K562 (cell line): Measurements from ENCODE around the gene PHACTR3.

ENCODE experiments used
- ATF3 ChIP-seq, 2 experiments: fragments of 450-650 bp in 1 of 2; sonication (generic) in 1 of 2; formaldehyde crosslinking in 1 of 2; IDR thresholded peaks in 1 of 2; conservative IDR thresholded peaks in 1 of 2; 2 replicates each; pipeline versions ENCODE4 v1.6.1 to v1.8.1; 2016 to 2023; ENCODE audit warnings: mild to moderate bottlenecking in 2 of 2, moderate library complexity in 2 of 2, inconsistent platforms in 1 of 2, missing genetic modification reagents in 1 of 2
- ESRRA ChIP-seq: fragments of 450-650 bp; IDR thresholded peaks from 2 replicates; pipeline ENCODE4 v1.6.1; 2014; ENCODE audit warnings: low read depth, mild to moderate bottlenecking, moderate library complexity, borderline replicate concordance
- HNRNPH1 ChIP-seq: fragments of 200-400 bp; formaldehyde crosslinking; optimal IDR thresholded peaks from 2 replicates; pipeline ENCODE3; 2017; ENCODE audit warnings: low read depth, mild to moderate bottlenecking, low read length, moderate library complexity
- MTA1 ChIP-seq: fragments of 450-650 bp; IDR thresholded peaks from 2 replicates; pipeline ENCODE4 v1.6.1; 2017; ENCODE audit warnings: borderline replicate concordance
- POLR2A ChIP-seq: fragments of 450-650 bp; conservative IDR thresholded peaks from 2 replicates; pipeline ENCODE4 v1.6.1; 2016
- POLR2AphosphoS5 ChIP-seq: IDR thresholded peaks from 2 replicates; pipeline ENCODE4 v1.6.1; 2011; ENCODE audit warnings: mild to moderate bottlenecking, low read depth, low read length, moderate library complexity; ENCODE audit not compliant: control insufficient read depth, insufficient read depth
- ZBTB17 ChIP-seq: fragments of 450-650 bp; formaldehyde crosslinking; IDR thresholded peaks from 2 replicates; pipeline ENCODE4 v1.4.0; 2020; ENCODE audit warnings: mild to moderate bottlenecking
- TF ChIP-seq, protein P1 (sequence below), 3 experiments: IDR thresholded peaks in 2 of 3; conservative IDR thresholded peaks in 1 of 3; 2 replicates each; pipeline ENCODE4 v1.5.1; 2011 to 2012; ENCODE audit warnings: low read length in 3 of 3, mild to moderate bottlenecking in 3 of 3, control low read depth in 2 of 3, improper control_type of control experiment in 1 of 3, inconsistent platforms in 1 of 3, low read depth in 1 of 3, mixed read lengths in 1 of 3, moderate library complexity in 1 of 3; ENCODE audit not compliant: insufficient read depth in 2 of 3

- TF ChIP-seq POLR2A (no peak), POLR2AphosphoS5 (no peak), ZBTB17 (CRISPR knock-in tag) (no peak), HNRNPH1 (no peak), ATF3 (IDR thresholded peaks at IDR 0.05) (no peak), ATF3 (CRISPR knock-in tag; conservative IDR thresholded peaks at IDR 0.05) (no peak), ESRRA (no peak), MTA1 (no peak)
- TF ChIP-seq, protein P1, sequence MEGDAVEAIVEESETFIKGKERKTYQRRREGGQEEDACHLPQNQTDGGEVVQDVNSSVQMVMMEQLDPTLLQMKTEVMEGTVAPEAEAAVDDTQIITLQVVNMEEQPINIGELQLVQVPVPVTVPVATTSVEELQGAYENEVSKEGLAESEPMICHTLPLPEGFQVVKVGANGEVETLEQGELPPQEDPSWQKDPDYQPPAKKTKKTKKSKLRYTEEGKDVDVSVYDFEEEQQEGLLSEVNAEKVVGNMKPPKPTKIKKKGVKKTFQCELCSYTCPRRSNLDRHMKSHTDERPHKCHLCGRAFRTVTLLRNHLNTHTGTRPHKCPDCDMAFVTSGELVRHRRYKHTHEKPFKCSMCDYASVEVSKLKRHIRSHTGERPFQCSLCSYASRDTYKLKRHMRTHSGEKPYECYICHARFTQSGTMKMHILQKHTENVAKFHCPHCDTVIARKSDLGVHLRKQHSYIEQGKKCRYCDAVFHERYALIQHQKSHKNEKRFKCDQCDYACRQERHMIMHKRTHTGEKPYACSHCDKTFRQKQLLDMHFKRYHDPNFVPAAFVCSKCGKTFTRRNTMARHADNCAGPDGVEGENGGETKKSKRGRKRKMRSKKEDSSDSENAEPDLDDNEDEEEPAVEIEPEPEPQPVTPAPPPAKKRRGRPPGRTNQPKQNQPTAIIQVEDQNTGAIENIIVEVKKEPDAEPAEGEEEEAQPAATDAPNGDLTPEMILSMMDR (IDR thresholded peaks at IDR 0.05 in 2 of 3, conservative IDR thresholded peaks at IDR 0.05 in 1 of 3; ENCODE audit: insufficient read depth in 2 of 3, low read depth in 1 of 3, low read length in 3 of 3) = no peak
These were observed 35.8 kb upstream of the PHACTR3 start for GRCh38 chr20:59568509-59569024.
